NCI-H446 (cell line): ENCODE measurements around the gene CRAMP1.

Source experiments
- DNase-seq, 2 experiments: peaks; one replicate each; lab custom pipeline; 2025; lab: John Stamatoyannopoulos, UW

CRAMP1 gene

GRCh38 chr16:1632638-1632970 is 20.4 kb downstream of the CRAMP1 start:
- no peak for DNase-seq

GRCh38 chr16:1633310-1633709 is 21.1 kb downstream of the CRAMP1 start:
- no peak for DNase-seq

GRCh38 chr16:1634541-1634940 is 22.4 kb downstream of the CRAMP1 start:
- DNase-seq, result no peak

- no peak for DNase-seq
Observed at GRCh38 chr16:1635070-1635469, 22.9 kb downstream of the CRAMP1 start.

- DNase-seq, result no peak
Observed at GRCh38 chr16:1637526-1637925, 25.4 kb downstream of the CRAMP1 start.

GRCh38 chr16:1638757-1639156 is 26.6 kb downstream of the CRAMP1 start:
- DNase-seq, result no peak

- no peak for DNase-seq
Observed at GRCh38 chr16:1639282-1639681, 27.1 kb downstream of the CRAMP1 start.

GRCh38 chr16:1639860-1640259 is 27.7 kb downstream of the CRAMP1 start:
- DNase-seq, result no peak

- DNase-seq, result no peak
Observed at GRCh38 chr16:1640261-1640941, 28.2 kb downstream of the CRAMP1 start.

- DNase-seq, result no peak
Observed at GRCh38 chr16:1641261-1641660, 29.1 kb downstream of the CRAMP1 start.

GRCh38 chr16:1642148-1642547 is 30.0 kb downstream of the CRAMP1 start:
- DNase-seq, result peak in 1 of 2 experiments; percentile 21

GRCh38 chr16:1642753-1643152 is 30.6 kb downstream of the CRAMP1 start:
- DNase-seq, result no peak

GRCh38 chr16:1643521-1643920 is 31.4 kb downstream of the CRAMP1 start:
- no peak for DNase-seq

- DNase-seq, result no peak
Observed at GRCh38 chr16:1645914-1646525, 33.9 kb downstream of the CRAMP1 start.

GRCh38 chr16:1647856-1648255 is 35.7 kb downstream of the CRAMP1 start:
- no peak for DNase-seq

GRCh38 chr16:1650131-1650530 is 38.0 kb downstream of the CRAMP1 start:
- no peak for DNase-seq

GRCh38 chr16:1651094-1651973 is 39.2 kb downstream of the CRAMP1 start:
- no peak for DNase-seq

GRCh38 chr16:1651974-1652312 is 39.8 kb downstream of the CRAMP1 start:
- no peak for DNase-seq

- DNase-seq, result no peak
Observed at GRCh38 chr16:1653023-1653422, 40.9 kb downstream of the CRAMP1 start.

- DNase-seq, result no peak
Observed at GRCh38 chr16:1654505-1655268, 42.5 kb downstream of the CRAMP1 start.

- DNase-seq, result no peak
Observed at GRCh38 chr16:1655269-1655807, 43.2 kb downstream of the CRAMP1 start.
